GM19395 (cell line): ENCODE results near the gene SPDYE2.
"Not testable (repeated sequence)": the region's sequence is repeated elsewhere in the genome, so short reads cannot be mapped to it uniquely, and the experiment has no call there.

Source experiments
- ATAC-seq: cut with Tn5 transposase; IDR thresholded peaks from one replicate; pipeline ENCODE4 v1.9.1; 2021; ENCODE audit warnings: mild to moderate bottlenecking, moderate library complexity; ENCODE audit not compliant: unreplicated experiment

The SPDYE2 gene

DNA sequence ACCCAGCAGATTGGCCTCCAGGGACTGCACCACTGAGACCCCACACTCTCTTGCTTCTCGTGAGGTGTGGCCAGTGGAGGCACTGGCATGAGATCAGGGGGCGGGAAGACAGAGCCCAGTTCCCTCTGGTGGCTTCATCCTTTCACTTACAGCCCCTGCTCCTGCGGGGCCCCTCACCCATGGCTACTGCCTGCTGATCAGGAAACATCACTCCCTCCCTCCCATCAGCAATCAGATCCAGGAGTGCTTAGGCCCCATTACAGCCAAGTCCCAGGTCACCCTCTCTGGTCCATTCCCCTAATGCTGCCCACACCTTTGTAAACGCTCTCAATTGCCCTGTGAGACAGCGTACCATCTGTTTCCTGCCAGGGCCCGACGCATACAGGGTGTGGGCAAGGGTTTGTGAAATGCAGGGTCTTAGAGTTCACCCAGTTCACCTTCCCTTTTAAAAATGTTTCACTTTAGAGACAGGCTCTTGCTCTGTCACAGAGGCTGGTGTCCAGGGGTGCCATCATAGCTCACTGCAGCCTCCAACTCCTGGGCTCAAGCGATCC, 15.9 kb upstream of the SPDYE2 start:
- not testable (repeated sequence) for ATAC-seq

DNA sequence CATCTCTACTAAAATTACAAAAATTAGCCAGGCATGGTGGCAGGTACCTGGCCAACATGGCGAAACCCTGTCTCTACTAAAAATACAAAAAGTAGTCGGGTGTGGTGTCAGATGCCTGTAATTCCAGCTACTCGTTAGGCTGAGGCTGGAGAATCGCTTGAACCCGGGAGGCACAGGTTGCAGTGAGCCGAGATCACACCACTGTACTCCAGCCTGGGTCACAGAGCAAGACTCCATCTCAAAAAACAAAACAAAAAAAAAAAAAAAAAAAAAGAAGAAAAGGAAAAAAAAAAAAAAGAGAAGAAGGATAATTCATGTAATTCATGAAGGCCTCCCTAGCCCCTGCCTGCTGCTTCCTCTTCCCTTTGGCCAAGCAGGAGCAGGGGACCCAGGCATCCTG, 10.4 kb upstream of the SPDYE2 start:
- not testable (repeated sequence) for ATAC-seq

DNA sequence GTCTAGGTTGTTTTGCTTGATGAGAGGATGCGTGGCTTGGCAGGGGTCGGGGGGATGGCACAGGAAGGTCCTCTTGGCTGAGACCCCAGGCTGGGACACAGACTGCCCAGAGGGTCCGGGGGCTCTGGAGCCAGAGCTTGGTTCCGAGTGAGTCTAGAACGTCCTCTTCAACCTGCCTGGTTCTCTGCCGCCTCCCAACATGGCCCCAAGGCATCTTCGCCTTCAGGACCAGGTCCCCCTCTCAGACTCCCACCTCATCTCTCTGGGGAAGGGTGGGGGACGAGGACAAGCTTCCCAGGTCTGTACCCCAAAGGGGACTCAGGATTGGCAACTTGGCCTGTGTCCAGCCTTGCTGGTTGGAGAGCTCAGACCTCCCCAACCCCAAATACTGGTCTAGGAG, 8.9 kb upstream of the SPDYE2 start:
- not testable (repeated sequence) for ATAC-seq

DNA sequence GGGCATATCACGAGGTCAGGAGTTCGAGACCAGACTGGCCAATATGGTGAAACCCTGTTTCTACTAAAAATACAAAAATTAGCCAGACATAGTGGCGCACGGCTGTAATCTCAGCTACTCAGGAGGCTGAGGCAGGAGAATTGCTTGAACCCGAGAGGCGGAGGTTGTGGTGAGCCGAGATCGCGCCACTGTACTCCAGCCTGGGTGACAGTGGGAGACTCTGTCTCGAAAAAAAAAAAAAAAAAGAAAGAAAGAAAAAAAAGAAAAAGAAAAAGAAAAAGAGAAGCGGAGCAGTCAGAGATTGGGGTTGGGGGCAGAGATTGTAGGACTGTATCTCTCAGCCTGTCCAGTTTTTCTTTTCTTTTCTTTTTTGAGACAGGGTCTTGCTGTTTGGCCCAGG, 8.3 kb upstream of the SPDYE2 start:
- ATAC-seq, result not testable (repeated sequence)

GRCh38 chr7:102543596-102543995, 7.4 kb upstream of the SPDYE2 start, which contains the start of gene UPK3BL2:
Gene UPK3BL2 (minus strand): TSS chr7:102543696. CDS start chr7:102543636, 60 bp downstream.
- ATAC-seq, result not testable (repeated sequence)

- ATAC-seq, result not testable (repeated sequence)
Measured at GRCh38 chr7:102544372-102544771, 6.7 kb upstream of the SPDYE2 start.

- not testable (repeated sequence) for ATAC-seq
Measured at GRCh38 chr7:102545288-102545687, 5.7 kb upstream of the SPDYE2 start.

- peak; percentile 87 for ATAC-seq
Measured at GRCh38 chr7:102546353-102546752, 4.7 kb upstream of the SPDYE2 start.

DNA sequence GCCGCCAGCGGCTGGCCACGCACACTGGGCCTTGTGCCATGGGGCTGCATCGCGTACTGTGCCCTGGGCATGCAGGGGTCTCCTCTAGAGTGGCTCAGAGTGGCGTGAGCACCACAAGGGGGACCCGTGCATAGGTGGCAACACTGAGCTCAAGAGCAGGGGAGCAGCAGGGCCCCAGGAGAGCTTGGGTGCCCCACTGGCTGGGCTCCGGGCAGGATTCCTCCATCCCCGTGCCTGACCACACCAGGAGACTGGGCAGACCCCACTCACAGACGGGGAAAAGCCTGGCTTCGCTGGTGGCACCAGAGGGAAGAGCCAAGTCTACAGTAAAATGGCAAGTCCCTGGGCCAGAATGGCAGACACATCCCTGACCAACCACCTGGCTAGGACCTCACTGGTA, 17.6 kb downstream of the SPDYE2 start:
- not testable (repeated sequence) for ATAC-seq

GRCh38 chr7:102572261-102573239, 21.5 kb downstream of the SPDYE2 start, which contains the start of gene POLR2J3:
Gene POLR2J3 (minus strand): TSS chr7:102572583. CDS start chr7:102572521, 62 bp downstream.
- ATAC-seq, result peak; percentile 92

DNA sequence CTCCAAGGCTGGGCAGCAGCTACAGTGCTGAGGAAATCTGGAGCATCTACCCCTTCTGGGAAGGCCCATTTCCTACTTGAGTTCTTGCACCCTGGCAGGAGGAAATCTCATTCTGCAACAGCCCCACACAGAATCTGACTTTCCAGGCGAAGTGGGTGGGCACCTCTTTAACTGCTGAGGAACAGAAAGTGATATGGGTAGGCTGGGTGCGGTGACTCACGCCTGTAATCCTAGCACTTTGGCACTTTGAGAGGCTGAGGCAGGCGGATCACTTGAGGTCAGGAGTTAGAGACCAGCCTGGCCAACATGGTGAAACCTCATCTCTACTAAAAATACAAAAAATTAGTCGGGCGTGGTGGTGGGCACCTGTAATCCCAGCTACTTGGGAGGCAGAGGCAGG, 23.6 kb downstream of the SPDYE2 start:
- not testable (repeated sequence) for ATAC-seq

DNA sequence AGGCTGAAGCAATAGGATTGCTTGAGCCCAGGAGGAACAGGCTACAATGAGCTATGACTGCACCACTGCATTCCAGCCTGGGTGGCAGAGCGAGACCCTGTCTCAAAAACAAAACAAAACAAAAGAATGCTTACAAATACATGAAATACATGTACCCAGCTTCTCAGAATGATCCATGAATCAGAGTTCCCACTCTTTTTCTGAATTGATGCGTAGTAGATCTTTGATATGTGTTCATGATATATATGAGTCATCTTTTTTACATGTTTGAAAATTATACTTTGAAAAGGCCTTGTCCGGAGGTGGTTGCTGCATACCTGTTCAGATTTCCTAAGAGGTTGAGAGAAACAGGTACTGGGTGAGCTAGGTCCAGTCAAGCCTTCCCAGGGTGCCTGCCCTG, 25.3 kb downstream of the SPDYE2 start:
- not testable (repeated sequence) for ATAC-seq

GRCh38 chr7:102577315-102578240, 26.6 kb downstream of the SPDYE2 start:
- ATAC-seq, result not testable (repeated sequence)

DNA sequence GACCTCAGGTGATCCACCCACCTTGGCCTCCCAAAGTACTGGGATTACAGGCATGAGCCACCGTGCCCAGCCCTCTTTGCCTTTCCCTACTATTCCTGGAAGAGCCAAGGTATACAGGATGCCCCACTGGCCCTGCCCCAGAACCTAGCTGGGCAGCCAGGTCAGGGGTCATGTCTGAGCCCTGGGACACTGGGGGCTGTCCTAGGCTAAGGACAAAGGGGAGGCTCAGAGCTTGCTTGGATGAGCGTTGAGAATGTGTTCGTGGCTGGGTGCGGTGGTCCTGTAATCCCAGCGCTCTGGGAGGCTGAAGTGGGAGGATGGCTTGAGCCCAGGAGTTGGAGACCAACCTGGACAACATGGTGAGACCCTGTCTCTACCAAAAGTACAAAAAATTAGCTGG, 27.5 kb downstream of the SPDYE2 start:
- ATAC-seq, result not testable (repeated sequence)

DNA sequence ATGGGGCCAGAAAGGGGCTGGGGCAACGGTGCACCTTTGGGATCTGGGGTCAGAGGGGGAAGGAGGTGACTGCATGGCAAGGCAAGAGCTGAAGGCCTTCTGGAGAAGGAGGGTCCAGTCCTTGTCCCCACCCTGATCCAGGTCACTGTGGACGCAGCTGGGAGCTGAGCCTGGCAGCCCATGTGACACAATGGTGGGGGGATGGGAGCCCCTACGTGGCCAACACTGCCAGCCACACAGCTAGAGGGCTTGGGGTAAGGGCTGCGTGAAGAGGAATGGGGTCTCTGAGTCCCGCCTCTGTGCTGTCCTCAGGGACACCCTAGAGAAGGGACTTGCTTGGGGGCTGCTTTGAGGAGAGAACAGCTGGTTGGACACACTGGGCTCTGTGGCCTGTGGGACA, 30.7 kb downstream of the SPDYE2 start:
- not testable (repeated sequence) for ATAC-seq

- ATAC-seq, result not testable (repeated sequence)
Measured at GRCh38 chr7:102583495-102583894, 32.5 kb downstream of the SPDYE2 start.

DNA sequence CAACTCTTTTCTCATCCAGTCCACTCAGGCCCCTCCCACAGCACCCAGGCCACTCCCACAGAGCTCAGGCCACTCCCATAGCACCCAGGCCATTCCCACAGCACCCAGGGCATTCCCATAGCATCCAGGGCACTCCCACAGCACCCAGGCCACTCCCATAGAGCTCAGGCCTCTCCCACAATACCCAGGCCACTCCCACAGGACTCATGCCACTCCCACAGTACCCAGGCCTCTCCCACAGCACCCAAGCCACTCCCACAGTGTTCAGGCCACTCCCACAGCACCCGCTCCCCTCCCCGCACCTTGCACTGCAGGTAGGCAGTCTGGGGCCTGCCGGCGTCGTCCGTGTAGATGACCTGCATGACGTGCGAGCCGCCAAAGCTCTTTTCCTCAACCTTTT, 38.8 kb downstream of the SPDYE2 start:
- ATAC-seq, result peak; percentile 41

GRCh38 chr7:102592477-102593019, 41.5 kb downstream of the SPDYE2 start:
- peak; percentile 52 for ATAC-seq

DNA sequence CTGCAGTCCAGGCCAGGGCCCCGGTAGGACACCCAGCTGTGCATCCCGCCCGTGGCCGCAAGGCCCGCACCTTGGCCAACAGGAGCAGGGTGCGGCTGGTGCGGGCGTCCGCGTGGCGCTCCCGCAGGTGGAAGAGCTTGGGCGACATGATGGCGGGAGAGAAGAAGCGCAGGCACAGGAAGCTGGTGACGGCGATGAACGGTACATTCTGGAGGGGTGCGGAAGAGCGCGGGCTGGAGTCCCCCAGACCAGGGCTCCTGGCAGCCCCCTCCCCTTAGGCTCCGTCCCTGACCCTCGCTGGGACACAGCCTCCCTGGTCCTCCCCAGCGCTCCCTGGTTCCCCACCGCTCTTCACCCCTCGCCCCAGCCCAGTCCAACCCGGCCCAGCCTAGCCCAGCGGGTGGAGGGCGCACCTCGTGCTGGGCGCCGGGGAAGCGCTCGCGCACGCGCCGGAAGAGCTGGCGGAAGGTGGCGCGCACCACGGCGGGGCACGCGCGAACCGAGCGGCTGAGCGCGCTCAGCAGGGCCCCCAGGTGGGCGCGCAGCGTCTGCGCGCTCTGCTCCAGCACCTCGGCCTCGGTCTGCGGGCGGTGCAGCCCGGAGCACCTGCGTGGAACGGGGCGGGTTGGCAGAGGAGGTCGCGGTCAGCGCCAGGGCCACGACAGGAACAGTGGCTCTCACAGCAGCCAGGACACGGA, 42.8 kb downstream of the SPDYE2 start:
- peak; percentile 51 for ATAC-seq

DNA sequence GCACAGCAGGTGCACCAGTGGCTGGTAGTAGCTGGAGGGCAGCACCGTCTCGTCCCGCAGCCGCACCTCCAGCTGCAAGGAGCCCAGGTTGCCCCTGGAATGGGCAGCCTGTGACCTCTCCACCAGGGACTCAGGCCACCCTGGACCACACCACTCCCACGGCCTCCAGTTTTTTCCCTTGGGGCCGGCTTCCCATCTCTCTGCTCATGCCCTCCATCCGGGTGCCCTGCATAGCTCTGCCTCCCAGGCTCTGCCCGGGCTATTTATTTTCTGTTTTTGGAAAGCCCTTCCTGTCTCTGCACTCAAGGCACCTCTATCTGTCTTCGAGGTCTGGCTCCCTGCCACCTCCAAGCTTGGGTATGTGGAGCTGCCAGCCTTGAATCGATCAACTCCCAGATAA, 45.0 kb downstream of the SPDYE2 start:
- not testable (repeated sequence) for ATAC-seq
